WTC11 (cell line): ENCODE results near the gene LRRC1. TPM values are rescaled to one million over a fixed set of nuclear protein-coding genes. Genes with fewer than 3 reads are reported as not detected.

Source experiments
- ATAC-seq: fragments of 200-7000 bp; cut with Tn5 transposase; 2 replicates; pipeline ENCODE4 v1.10.0; 2021; ENCODE audit warnings: mild to moderate bottlenecking, moderate library complexity
- CTCF ChIA-PET: fragments of 300-600 bp; sonication (Branson Sonifier 250); formaldehyde crosslinking; loops from one replicate; lab custom pipeline; 2021; ENCODE audit warnings: antibody characterized with exemption; lab: Charles Lee
- POLR2A ChIA-PET: fragments of 350-600 bp; sonication (Branson Sonifier 250); formaldehyde crosslinking; loops from one replicate; lab custom pipeline; 2021; ENCODE audit warnings: antibody characterized with exemption; lab: Charles Lee
- DNase-seq: peaks from one replicate; pipeline ENCODE4 v3.0.0; 2021; ENCODE audit warnings: low spot score
- H3K27ac Mint-ChIP-seq: 2 replicates; pipeline ENCODE4 v1.8.0; 2021; ENCODE audit warnings: mixed read lengths
- H3K27me3 Mint-ChIP-seq: 2 replicates; pipeline ENCODE4 v1.8.0; 2021; ENCODE audit warnings: low read depth, mild to moderate bottlenecking, moderate library complexity, mixed read lengths
- H3K36me3 Mint-ChIP-seq: 2 replicates; pipeline ENCODE4 v1.8.0; 2021; ENCODE audit warnings: mixed read lengths
- H3K4me1 Mint-ChIP-seq: 2 replicates; pipeline ENCODE4 v1.8.0; 2022; ENCODE audit warnings: mixed read lengths
- H3K4me3 Mint-ChIP-seq: 2 replicates; pipeline ENCODE4 v1.8.0; 2021; ENCODE audit warnings: mild to moderate bottlenecking, moderate library complexity, mixed read lengths
- H3K9me3 Mint-ChIP-seq: 2 replicates; pipeline ENCODE4 v1.8.0; 2021; ENCODE audit warnings: mixed read lengths
- AFF4 ChIP-seq: sonication (generic); formaldehyde crosslinking; IDR thresholded peaks from 2 replicates; pipeline ENCODE4 v1.8.1; 2023; ENCODE audit warnings: mild to moderate bottlenecking, missing genetic modification reagents, borderline replicate concordance
- ATF6 ChIP-seq: sonication (generic); formaldehyde crosslinking; IDR thresholded peaks from 2 replicates; pipeline ENCODE4 v1.8.1; 2023; ENCODE audit warnings: mild to moderate bottlenecking, missing genetic modification reagents
- CBFB ChIP-seq: sonication (generic); formaldehyde crosslinking; IDR thresholded peaks from 2 replicates; pipeline ENCODE4 v1.8.1; 2022; ENCODE audit warnings: mild to moderate bottlenecking, low read depth, missing genetic modification reagents
- E2F5 ChIP-seq: sonication (generic); formaldehyde crosslinking; IDR thresholded peaks from 2 replicates; pipeline ENCODE4 v1.8.1; 2022; ENCODE audit warnings: mild to moderate bottlenecking, moderate library complexity, missing genetic modification reagents
- ETV6 ChIP-seq: sonication (generic); formaldehyde crosslinking; IDR thresholded peaks from 2 replicates; pipeline ENCODE4 v1.8.1; 2022; ENCODE audit warnings: mild to moderate bottlenecking, missing genetic modification reagents
- GABPB1 ChIP-seq: sonication (generic); formaldehyde crosslinking; IDR thresholded peaks from 2 replicates; pipeline ENCODE4 v1.8.1; 2023; ENCODE audit warnings: mild to moderate bottlenecking, missing genetic modification reagents
- HMGA2 ChIP-seq: fragments of 250-450 bp; sonication (Bioruptor Pico); IDR thresholded peaks from 2 replicates; pipeline ENCODE4 v1.4.0; 2021; ENCODE audit warnings: mild to moderate bottlenecking, moderate library complexity
- IRF2 ChIP-seq: sonication (generic); formaldehyde crosslinking; IDR thresholded peaks from 2 replicates; pipeline ENCODE4 v1.8.0; 2022; ENCODE audit warnings: low read depth, missing genetic modification reagents, borderline replicate concordance
- NFYB ChIP-seq: sonication (generic); formaldehyde crosslinking; conservative IDR thresholded peaks from 2 replicates; pipeline ENCODE4 v1.8.0; 2022; ENCODE audit warnings: low read depth, missing genetic modification reagents
- NR1H2 ChIP-seq: sonication (generic); formaldehyde crosslinking; IDR thresholded peaks from 2 replicates; pipeline ENCODE4 v1.9.0; 2021; ENCODE audit warnings: mild to moderate bottlenecking, moderate library complexity, missing genetic modification reagents
- NR3C1 ChIP-seq: sonication (generic); formaldehyde crosslinking; conservative IDR thresholded peaks from 2 replicates; pipeline ENCODE4 v1.8.1; 2023; ENCODE audit warnings: low read depth, mild to moderate bottlenecking, missing genetic modification reagents
- PRRX2 ChIP-seq: fragments of 250-450 bp; sonication (Bioruptor Pico); IDR thresholded peaks from 2 replicates; pipeline ENCODE4 v1.8.0; 2021; ENCODE audit warnings: mild to moderate bottlenecking
- SMAD4 ChIP-seq: sonication (generic); formaldehyde crosslinking; IDR thresholded peaks from 2 replicates; pipeline ENCODE4 v1.8.0; 2022; ENCODE audit warnings: mild to moderate bottlenecking, missing genetic modification reagents
- TEAD4 ChIP-seq: sonication (generic); formaldehyde crosslinking; IDR thresholded peaks from 2 replicates; pipeline ENCODE4 v1.8.0; 2022; ENCODE audit warnings: mild to moderate bottlenecking, missing genetic modification reagents
- TP53 ChIP-seq: sonication (generic); formaldehyde crosslinking; IDR thresholded peaks from 2 replicates; pipeline ENCODE4 v1.8.1; 2023; ENCODE audit warnings: mild to moderate bottlenecking, missing genetic modification reagents
- USF2 ChIP-seq: sonication (generic); formaldehyde crosslinking; IDR thresholded peaks from 2 replicates; pipeline ENCODE4 v1.8.1; 2023; ENCODE audit warnings: mild to moderate bottlenecking, missing genetic modification reagents, moderate library complexity
- ZBTB21 ChIP-seq: sonication (generic); formaldehyde crosslinking; IDR thresholded peaks from 2 replicates; pipeline ENCODE4 v1.8.1; 2023; ENCODE audit warnings: mild to moderate bottlenecking, missing genetic modification reagents, borderline replicate concordance
- ZBTB43 ChIP-seq: sonication (generic); formaldehyde crosslinking; IDR thresholded peaks from 2 replicates; pipeline ENCODE4 v1.8.1; 2023; ENCODE audit warnings: mild to moderate bottlenecking, missing genetic modification reagents
- ZNF396 ChIP-seq: fragments of 250-450 bp; sonication (Bioruptor Pico); IDR thresholded peaks from 2 replicates; pipeline ENCODE4 v1.8.0; 2021; ENCODE audit warnings: mild to moderate bottlenecking, moderate library complexity, borderline replicate concordance
- ZNF416 ChIP-seq: fragments of 250-450 bp; sonication (Bioruptor Pico); IDR thresholded peaks from 2 replicates; pipeline ENCODE4 v1.9.0; 2021; ENCODE audit warnings: mild to moderate bottlenecking, inconsistent platforms
- ZNF512 ChIP-seq: sonication (generic); formaldehyde crosslinking; IDR thresholded peaks from 2 replicates; pipeline ENCODE4 v1.8.1; 2022; ENCODE audit warnings: missing genetic modification reagents, borderline replicate concordance
- ZNF532 ChIP-seq: fragments of 250-450 bp; sonication (Bioruptor Pico); IDR thresholded peaks from 2 replicates; pipeline ENCODE4 v1.9.0; 2021; ENCODE audit warnings: mild to moderate bottlenecking, borderline replicate concordance
- total RNA-seq: library from RNA; stranded (reverse); gene quantifications from 3 replicates; pipeline ENCODE4 v1.2.3, GENCODE V29; 2021

Gene LRRC1
- total RNA-seq, 1 experiment from 2014 or later: 12.7 TPM

GRCh38 chr6:53797304-53797703 is 2.5 kb downstream of the LRRC1 start:
- TF ChIP-seq NR3C1 (CRISPR knock-in tag) (no peak), NFYB (CRISPR knock-in tag) (no peak), IRF2 (CRISPR knock-in tag) (no peak), ZBTB43 (no peak), USF2 (CRISPR knock-in tag) (no peak), SMAD4 (no peak), TP53 (CRISPR knock-in tag) (no peak), ZNF416 (no peak), ZBTB21 (CRISPR knock-in tag) (no peak), GABPB1 (CRISPR knock-in tag) (no peak), ETV6 (CRISPR knock-in tag) (no peak), PRRX2 (no peak), ZNF396 (CRISPR knock-in tag) (no peak), HMGA2 (CRISPR knock-in tag) (no peak), AFF4 (CRISPR knock-in tag) (no peak), NR1H2 (no peak)
- Mint-ChIP-seq H3K27me3 (peaks cover 20% of the 10 kb centered on the region), H3K27ac (no peak overlapping the region), H3K36me3 (no peaks in the 10 kb centered on the region), H3K4me1 (peaks cover 35% of the 10 kb centered on the region), H3K9me3 (no peaks in the 10 kb centered on the region), H3K4me3 (peak overlapping the region; percentile 29)
- ATAC-seq (no peak), DNase-seq (no peak)
- ChIA-PET CTCF (interaction anchor here (2.8 to 5.0 kb wide), 2 partner anchors 72 to 159 kb away, joined by 9 to 51 read pairs; no protein-coding TSS in a partner anchor), POLR2A (no interaction called here)

- Mint-ChIP-seq H3K36me3 (no peaks in the 10 kb centered on the region), H3K27me3 (peaks cover 20% of the 10 kb centered on the region), H3K27ac (no peak overlapping the region), H3K4me3 (no peak overlapping the region), H3K4me1 (peaks cover 27% of the 10 kb centered on the region), H3K9me3 (no peaks in the 10 kb centered on the region)
- DNase-seq: no peak
- POLR2A ChIA-PET: no interaction called here
- CTCF ChIA-PET: no interaction called here
- no peak for ATAC-seq
- no peak for TF ChIP-seq NFYB (CRISPR knock-in tag)
- TF ChIP-seq ZNF512 (CRISPR knock-in tag): no peak
- TF ChIP-seq CBFB (CRISPR knock-in tag): no peak
- no peak for TF ChIP-seq ZNF532 (CRISPR knock-in tag)
- TF ChIP-seq E2F5 (CRISPR knock-in tag): no peak
- no peak for TF ChIP-seq TEAD4 (CRISPR knock-in tag)
- no peak for TF ChIP-seq ATF6 (CRISPR knock-in tag)
- no peak for TF ChIP-seq ZNF416
Measured at GRCh38 chr6:53799340-53799739, 4.5 kb downstream of the LRRC1 start.
